ENCODE data around the gene SYPL2.

- TF ChIP-seq CTCF (conservative IDR thresholded peaks at IDR 0.05; ENCODE audit: low read length) (no peak), EZH2phosphoT487 (IDR thresholded peaks at IDR 0.05; ENCODE audit: borderline replicate concordance) (no peak)
Observed at GRCh38 chr1:109483672-109484518, 17.5 kb downstream of the SYPL2 start, which contains the start of gene ATXN7L2.

Data from Loucy (cell line).